Medulla oblongata (tissue), 1 donor: ENCODE data around the gene FDX1.
A peak's percentile ranks its signal among the peaks of the same experiment; 100 is the strongest.

ENCODE experiments used
- DNase-seq: peaks from one replicate; pipeline ENCODE4 v3.0.0-alpha.2; 2015; ENCODE audit errors: extremely low spot score

FDX1 gene

DNA sequence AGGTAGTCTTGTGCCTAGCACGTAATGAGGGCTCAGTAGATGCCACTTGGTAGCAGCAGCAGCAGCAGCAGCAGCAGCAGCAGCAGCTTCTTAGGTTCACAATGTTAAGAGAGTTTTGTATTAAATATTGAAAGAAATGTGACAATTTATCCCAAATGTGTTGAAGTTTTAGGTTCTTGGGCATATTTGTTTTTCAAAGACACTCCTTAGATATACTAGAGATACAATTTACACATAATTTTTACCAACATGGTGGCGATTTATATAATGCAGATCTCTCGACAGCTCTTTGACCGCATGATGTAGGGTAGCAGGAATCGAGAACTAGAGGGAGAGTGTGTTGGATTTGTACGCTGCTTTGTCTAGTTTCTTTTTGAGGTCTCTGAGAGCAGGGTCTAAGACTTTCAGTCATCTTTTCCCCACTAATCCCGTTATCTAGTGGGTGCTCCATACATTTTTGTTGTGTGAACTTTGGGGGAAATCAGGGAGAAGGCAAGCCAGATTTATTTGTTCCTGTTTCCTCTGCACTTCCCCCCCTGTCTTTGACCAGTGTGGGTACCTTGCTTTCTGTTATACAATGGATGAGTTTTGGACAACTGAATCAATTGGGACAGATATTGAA is 1.4 kb downstream of the FDX1 start:
- DNase-seq: peak; percentile 49

DNA sequence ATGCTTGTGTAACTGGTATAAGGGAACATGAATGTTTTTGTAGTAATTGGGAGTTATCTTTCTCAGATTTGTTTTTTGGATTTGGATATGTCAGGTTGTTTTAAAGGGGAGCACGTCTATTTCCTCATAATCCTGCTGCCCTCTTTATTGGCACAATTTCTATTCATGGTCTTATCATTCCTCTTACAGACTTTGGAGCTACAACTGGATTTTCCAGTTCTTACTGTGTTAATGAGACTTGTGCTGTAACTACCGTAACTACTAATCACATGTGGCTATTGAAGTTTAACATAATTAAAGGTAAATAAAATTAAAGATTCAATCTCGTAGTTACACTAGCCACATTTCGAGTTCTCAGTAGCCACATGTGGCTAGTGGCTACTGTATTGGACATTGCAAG is 1.9 kb downstream of the FDX1 start:
- DNase-seq: no peak

DNA sequence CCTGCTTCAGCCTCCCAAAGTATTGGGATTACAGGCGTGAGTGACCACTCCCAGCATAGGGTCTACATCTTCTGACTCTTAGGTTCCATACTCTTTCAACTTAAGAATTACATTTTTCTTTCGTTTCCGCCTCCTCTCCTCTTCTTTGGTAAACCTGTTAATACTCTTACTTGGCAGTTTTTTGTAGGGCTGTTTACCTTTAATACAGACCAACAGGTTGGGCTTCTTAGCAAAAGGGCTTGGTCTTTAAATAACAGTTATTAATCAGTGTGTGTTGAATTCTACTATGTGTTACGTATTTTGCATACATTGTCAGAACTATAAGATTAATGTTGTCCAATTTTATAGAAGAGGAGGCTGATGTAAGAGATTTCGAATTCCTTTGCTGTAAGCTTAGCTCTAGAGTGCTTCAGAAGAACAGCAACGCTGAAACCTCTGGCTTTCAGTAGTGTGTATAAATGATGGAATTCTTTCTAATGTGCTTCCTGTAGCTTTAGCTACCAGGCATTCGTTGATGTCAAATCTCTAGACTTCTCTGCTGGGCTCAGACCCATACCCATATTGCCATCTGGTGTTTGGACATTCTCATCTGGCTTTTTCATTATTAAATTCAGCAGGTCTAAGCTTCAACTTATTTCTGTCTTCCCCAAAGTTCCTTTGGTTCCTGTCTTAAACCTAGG is 3.1 kb downstream of the FDX1 start:
- no peak for DNase-seq

- peak; percentile 58 for DNase-seq
These were observed 3.9 kb downstream of the FDX1 start for GRCh38 chr11:110433393-110434333.

- no peak for DNase-seq
These were observed 5.4 kb downstream of the FDX1 start for GRCh38 chr11:110434952-110435779.

DNA sequence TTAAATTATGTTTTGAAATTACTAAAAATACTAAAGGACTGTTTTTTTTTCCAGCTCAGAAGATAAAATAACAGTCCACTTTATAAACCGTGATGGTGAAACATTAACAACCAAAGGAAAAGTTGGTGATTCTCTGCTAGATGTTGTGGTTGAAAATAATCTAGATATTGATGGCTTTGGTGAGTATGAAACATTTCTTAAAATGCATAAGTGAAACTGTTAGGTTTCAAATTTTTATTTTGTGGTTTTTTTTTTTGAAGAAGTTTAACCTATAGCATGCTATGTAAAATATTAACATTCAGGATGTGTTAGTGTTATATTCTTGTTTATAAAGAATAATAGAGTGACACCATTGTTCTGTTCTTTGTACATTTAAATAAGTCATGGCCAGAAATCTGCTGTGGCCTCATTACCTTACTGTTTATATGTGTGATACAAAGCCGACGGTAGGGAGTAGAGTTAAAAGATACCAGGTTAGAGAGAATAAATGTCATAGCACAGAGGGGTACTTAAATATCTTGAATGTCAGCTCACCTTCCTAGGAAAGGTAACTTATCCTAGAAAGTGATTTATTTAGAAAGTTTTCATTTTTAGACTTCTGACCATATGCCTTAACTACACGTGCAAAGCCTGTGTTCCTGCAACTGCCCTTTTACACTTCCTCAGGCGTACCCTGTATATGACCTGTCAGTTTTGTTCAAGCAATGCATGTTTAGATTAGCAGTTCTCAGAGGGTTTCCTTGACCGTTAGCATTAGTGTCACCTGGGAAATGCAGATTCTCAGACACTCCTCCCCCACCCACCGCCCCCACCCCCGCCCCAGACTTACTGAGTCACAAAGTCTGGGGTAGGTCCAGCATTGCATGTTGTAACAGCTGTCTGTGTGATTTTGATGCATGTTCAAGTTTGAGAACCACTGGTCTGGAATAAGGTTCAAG is 6.3 kb downstream of the FDX1 start:
- no peak for DNase-seq

- DNase-seq: no peak
These were observed 8.3 kb downstream of the FDX1 start for GRCh38 chr11:110438017-110438416.

DNA sequence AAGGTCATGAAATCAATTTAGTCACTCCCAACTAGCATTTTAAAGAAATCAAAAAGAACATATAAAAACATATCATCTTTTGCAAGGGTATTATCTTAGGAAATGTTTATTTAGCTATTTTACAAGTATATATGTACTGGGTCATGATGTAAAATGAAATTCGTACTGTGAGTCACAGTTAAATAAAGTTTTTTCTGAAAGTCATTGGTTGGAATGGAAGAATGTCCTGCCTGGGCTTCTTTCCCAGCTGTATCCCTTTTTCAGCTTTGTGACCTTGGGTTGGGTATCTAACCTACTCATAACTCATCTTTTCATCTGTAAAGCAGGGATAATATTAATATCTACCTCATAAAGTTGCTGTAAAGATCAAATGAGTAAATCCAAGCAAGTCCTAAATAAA is 15.7 kb downstream of the FDX1 start:
- DNase-seq: no peak

DNA sequence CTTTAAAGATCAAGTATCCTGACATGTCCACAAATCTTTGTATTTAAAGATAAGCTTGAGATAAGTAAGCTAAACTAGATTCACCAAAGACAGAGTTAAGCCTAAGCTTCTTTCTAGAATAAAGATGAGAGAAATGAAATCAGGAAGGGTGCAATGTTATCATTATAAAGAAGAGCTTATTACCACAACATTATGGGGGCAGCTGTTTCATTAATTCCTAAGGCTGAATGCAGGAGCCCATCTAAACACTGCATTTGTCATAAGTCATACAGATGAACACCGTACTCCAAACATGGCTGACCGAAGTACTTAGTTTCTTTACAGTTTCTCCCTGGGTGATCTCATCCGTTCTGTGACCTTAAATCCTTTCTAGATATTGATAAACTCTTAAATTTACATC is 16.3 kb downstream of the FDX1 start:
- no peak for DNase-seq

DNA sequence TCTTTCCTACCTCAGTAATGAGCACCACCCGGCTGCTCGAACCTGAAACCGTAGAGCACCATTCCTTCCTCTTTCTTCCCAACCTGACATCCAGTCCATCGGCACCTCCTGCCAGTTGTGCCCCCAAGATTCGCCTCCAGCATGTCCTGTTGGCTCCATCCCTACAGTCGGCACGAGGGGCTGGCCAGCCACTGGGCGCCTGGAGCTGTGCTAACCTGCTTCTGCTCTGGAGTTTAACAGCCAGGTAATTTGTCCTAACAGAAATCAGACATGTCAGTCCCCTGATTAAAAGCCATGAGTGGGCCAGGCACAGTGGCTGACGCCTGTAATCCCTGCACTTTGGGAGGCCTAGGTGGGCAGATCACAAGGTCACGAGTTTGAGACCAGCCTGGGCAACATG is 16.8 kb downstream of the FDX1 start:
- no peak for DNase-seq

- no peak for DNase-seq
These were observed 17.6 kb downstream of the FDX1 start for GRCh38 chr11:110447343-110447742.

DNA sequence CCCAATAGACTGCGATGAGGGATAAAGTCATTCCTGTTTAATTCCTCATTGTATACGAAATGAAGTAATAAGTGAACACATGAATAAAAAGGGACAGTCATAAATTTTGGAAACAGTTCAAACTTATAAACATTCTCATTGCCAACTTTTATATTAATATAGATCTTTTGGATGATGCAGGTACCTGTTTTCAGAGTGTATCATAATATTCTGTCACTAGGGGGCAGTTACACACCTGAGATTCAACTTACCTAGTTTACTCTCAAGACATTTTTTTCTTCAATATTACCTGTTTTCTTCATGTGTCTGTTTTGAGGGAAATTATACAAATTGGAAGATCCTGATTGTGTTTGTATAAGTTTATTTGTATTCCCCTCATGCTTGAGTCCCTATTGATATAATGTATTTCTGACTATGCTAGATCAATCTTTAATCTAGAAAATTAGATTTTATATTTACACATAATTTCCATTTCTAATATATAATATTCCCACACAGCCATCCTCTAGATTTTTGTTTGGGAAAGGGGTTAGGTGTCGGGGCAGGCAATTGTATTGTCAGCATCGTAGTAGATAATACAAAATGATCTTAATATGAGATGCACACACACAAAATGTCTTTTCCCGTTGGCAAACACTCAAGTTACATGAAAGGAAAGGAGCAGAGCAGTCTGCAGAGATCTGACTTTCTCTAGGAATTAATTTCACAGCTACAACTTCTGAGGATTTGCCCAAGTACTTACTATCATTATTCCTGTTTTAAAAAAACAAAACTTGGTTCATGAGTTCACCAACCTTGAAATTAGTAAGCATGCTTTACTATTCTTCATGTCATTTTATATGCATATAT is 18.4 kb downstream of the FDX1 start:
- DNase-seq: no peak

- DNase-seq: no peak
These were observed 20.5 kb downstream of the FDX1 start for GRCh38 chr11:110450246-110450645.

GRCh38 chr11:110452720-110453119 is 23.0 kb downstream of the FDX1 start:
- DNase-seq: no peak

DNA sequence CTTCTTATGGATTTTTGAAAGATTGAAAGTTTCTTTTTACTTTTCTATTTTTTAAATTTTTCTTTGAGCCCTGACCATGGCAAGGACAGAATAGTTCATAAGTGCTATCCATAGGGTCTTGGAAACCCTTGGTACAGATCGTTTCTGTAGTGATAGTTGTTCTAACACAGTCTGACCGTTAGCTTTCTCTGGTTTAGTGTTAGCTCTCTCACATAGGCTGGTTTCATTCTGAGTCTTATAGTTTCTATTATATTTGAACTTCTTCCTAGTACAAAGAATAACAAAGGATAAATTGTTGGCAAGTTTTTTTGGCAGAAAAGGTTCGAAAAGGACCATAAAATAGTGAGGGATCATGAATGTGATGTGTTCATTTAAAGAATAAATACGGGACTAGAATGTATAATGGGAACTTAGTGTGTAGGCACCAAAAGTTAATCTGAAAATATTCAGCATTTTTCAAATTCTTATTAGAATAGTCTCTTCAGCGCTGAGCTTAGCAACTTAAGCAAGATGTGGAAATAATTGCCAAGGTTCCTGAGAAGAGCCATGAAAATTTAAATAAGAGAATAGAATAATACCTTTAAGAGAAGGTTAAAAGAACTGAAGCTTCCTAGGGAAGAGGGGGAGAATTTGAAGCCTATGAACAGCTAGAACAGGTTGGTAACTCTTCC is 24.1 kb downstream of the FDX1 start:
- no peak for DNase-seq

GRCh38 chr11:110454609-110455008 is 24.9 kb downstream of the FDX1 start:
- DNase-seq: no peak

DNA sequence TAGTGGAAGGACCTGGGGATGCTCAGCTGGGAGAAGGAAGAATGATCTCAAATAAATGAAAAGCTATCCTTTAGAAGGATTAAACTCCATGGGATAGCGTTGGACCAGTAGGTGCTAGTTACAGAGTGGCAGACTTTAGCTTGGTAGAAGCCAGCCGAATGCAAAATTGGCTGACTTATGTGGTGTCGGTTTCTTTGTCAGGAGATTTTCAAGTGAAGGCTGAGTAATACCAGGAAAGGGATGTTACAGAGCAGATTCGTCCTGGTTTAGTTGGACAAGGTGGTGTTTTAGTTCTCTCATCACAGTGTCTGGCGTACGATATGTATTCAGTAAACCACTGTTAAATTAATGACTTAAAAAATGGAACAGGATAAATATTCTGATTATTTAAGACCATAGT is 26.0 kb downstream of the FDX1 start:
- no peak for DNase-seq

DNA sequence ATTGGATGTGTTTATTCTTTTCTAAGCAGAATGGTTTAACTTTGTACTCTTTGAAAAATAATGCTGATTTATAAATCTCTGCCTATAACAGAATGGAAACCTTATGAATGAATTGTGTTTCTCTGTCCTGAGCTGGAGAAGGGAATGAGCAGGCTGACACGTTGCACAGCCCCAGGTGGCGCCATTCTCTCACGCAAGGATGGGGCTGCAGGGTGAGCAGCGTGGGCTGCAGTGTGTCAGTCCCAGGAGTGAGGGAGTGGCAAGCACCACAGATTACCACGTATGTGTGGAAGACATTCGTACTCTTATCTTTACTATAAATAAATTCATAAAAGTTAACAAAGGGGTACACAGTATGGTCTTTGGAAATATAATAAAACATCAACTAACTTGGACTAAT is 33.4 kb downstream of the FDX1 start:
- peak; percentile 68 for DNase-seq

DNA sequence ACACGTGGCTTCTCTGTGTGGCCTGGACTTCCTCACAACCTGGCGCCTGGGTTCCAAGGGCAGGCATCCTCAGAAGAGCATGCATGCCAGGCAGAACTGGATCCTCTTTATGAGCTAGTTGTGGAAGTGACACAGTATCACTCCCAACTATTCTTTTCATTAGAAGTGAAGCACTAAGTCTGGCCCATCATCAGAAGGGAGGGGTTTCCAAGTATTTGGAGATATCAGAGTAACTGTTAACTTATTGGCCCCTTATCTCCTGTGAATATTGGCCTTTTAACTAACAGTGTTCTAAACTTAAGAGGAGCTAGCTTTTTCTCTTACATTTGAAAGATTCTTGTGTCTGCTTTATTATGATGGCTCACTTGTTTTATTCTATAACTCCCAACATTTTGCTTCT is 35.5 kb downstream of the FDX1 start:
- no peak for DNase-seq
